Liver (tissue), 3 donors: ENCODE measurements around the gene TBC1D7.

Experiments used
- ATF3 ChIP-seq: IDR thresholded peaks from 2 replicates; pipeline ENCODE4 v1.6.1; 2016; ENCODE audit warnings: antibody characterized with exemption
- CTCF ChIP-seq: fragments of 150-350 bp; IDR thresholded peaks from 2 replicates; pipeline ENCODE4 v1.5.1; 2017; ENCODE audit warnings: improper control_type of control experiment, low read depth, low read length; ENCODE audit not compliant: missing input control
- EGR1 ChIP-seq, 2 donors: IDR thresholded peaks; 2 replicates each; pipeline ENCODE4 v1.6.1; 2016 to 2018; ENCODE audit warnings: antibody characterized with exemption in 2 of 2, low read depth in 2 of 2
- FOXA1 ChIP-seq: IDR thresholded peaks from 2 replicates; pipeline ENCODE4 v1.6.1; 2016; ENCODE audit warnings: antibody characterized with exemption
- FOXA2 ChIP-seq: IDR thresholded peaks from 2 replicates; pipeline ENCODE4 v1.6.1; 2016; ENCODE audit warnings: antibody characterized with exemption
- GABPA ChIP-seq, 2 donors: IDR thresholded peaks in 1 of 2; conservative IDR thresholded peaks in 1 of 2; 2 replicates each; pipeline ENCODE4 v1.6.1; 2016; ENCODE audit warnings: antibody characterized with exemption in 2 of 2, mild to moderate bottlenecking in 1 of 2, moderate library complexity in 1 of 2
- HNF4G ChIP-seq: IDR thresholded peaks from 2 replicates; pipeline ENCODE4 v1.6.1; 2016; ENCODE audit warnings: antibody characterized with exemption
- JUND ChIP-seq, 2 donors: IDR thresholded peaks; 2 replicates each; pipeline ENCODE4 v1.6.1; 2016; ENCODE audit warnings: antibody characterized with exemption in 2 of 2
- MAX ChIP-seq: IDR thresholded peaks from 2 replicates; pipeline ENCODE4 v1.6.1; 2016; ENCODE audit warnings: antibody characterized with exemption
- REST ChIP-seq: IDR thresholded peaks from 2 replicates; pipeline ENCODE4 v1.6.1; 2016; ENCODE audit warnings: antibody characterized with exemption, mild to moderate bottlenecking
- SP1 ChIP-seq: IDR thresholded peaks from 2 replicates; pipeline ENCODE4 v1.6.1; 2018; ENCODE audit warnings: antibody characterized with exemption, mild to moderate bottlenecking
- TAF1 ChIP-seq: conservative IDR thresholded peaks from 2 replicates; pipeline ENCODE4 v1.6.1; 2016; ENCODE audit warnings: antibody characterized with exemption, mild to moderate bottlenecking
- YY1 ChIP-seq: IDR thresholded peaks from 2 replicates; pipeline ENCODE4 v1.6.1; 2016; ENCODE audit warnings: antibody characterized with exemption, mild to moderate bottlenecking
- ZBTB33 ChIP-seq: IDR thresholded peaks from 2 replicates; pipeline ENCODE4 v1.6.1; 2016; ENCODE audit warnings: antibody characterized with exemption
- donor health status: healthy.
- donor health status: healthy.

- TF ChIP-seq MAX: no peak
- TF ChIP-seq GABPA (IDR thresholded peaks at IDR 0.05 in 1 of 2, conservative IDR thresholded peaks at IDR 0.05 in 1 of 2): no peak
- no peak for TF ChIP-seq FOXA2
- TF ChIP-seq CTCF: no peak
- TF ChIP-seq ZBTB33: no peak
- TF ChIP-seq HNF4G: no peak
- TF ChIP-seq ATF3: no peak
- no peak for TF ChIP-seq EGR1 (IDR thresholded peaks at IDR 0.05; ENCODE audit: low read depth in 2 of 2)
- TF ChIP-seq SP1: no peak
- no peak for TF ChIP-seq REST
- no peak for TF ChIP-seq FOXA1
- TF ChIP-seq JUND (IDR thresholded peaks at IDR 0.05): no peak
- no peak for TF ChIP-seq YY1
- TF ChIP-seq TAF1: no peak
Observed at GRCh38 chr6:13373488-13373886, 45.1 kb upstream of the TBC1D7 start.
